KOPT-K1 (cell line): Measurements from ENCODE around the gene TMPRSS4.

ENCODE experiments used
- H3K27ac ChIP-seq: fragments of 200-600 bp; sonication (generic); 2 replicates; pipeline ENCODE4 v1.5.1; 2016; ENCODE audit warnings: antibody characterized with exemption, mild to moderate bottlenecking, low read depth, low read length; ENCODE audit not compliant: poor library complexity, severe bottlenecking
- H3K36me3 ChIP-seq: fragments of 200-600 bp; sonication (generic); 2 replicates; pipeline ENCODE4 v1.5.1; 2017; ENCODE audit warnings: antibody characterized with exemption, mild to moderate bottlenecking, low read length, moderate library complexity; ENCODE audit not compliant: insufficient read depth
- H3K9me3 ChIP-seq: fragments of 200-600 bp; sonication (generic); 2 replicates; pipeline ENCODE4 v1.5.1; 2017; ENCODE audit warnings: antibody characterized with exemption, low read length, mild to moderate bottlenecking; ENCODE audit not compliant: insufficient read depth, poor library complexity, severe bottlenecking

TMPRSS4 gene

DNA sequence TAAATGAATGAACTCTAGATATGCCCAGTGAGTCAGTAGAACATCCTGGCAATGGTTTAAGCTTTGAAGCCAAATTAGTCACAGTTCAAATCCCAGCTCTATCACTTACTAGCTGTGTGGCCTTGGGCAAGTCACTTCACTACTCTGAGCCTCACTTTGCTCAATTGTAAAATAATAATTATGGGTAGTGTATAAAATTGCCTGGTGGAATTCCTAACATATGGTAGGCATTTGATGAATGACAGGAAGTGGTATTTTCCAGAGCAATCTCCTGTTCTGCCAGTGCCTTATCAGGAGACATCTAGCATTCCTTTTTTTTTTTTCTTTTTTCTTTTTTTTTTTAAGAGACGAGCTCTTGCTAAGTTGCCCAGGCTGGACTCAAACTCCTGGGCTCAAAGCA is 62.7 kb downstream of the TMPRSS4 start:
- Histone ChIP-seq H3K27ac (no peak overlapping the region), H3K9me3 (no peaks in the 10 kb centered on the region), H3K36me3 (no peaks in the 10 kb centered on the region)

GRCh38 chr11:118142081-118142480 is 65.2 kb downstream of the TMPRSS4 start:
- H3K27ac ChIP-seq: no peak overlapping the region
- no peaks in the 10 kb centered on the region for H3K9me3 ChIP-seq
- no peaks in the 10 kb centered on the region for H3K36me3 ChIP-seq

GRCh38 chr11:118142809-118143208 is 65.9 kb downstream of the TMPRSS4 start:
- Histone ChIP-seq H3K27ac (no peak overlapping the region), H3K36me3 (no peaks in the 10 kb centered on the region), H3K9me3 (no peaks in the 10 kb centered on the region)

GRCh38 chr11:118143661-118144185 is 66.8 kb downstream of the TMPRSS4 start:
- H3K9me3 ChIP-seq: no peaks in the 10 kb centered on the region
- no peaks in the 10 kb centered on the region for H3K36me3 ChIP-seq
- no peak overlapping the region for H3K27ac ChIP-seq

DNA sequence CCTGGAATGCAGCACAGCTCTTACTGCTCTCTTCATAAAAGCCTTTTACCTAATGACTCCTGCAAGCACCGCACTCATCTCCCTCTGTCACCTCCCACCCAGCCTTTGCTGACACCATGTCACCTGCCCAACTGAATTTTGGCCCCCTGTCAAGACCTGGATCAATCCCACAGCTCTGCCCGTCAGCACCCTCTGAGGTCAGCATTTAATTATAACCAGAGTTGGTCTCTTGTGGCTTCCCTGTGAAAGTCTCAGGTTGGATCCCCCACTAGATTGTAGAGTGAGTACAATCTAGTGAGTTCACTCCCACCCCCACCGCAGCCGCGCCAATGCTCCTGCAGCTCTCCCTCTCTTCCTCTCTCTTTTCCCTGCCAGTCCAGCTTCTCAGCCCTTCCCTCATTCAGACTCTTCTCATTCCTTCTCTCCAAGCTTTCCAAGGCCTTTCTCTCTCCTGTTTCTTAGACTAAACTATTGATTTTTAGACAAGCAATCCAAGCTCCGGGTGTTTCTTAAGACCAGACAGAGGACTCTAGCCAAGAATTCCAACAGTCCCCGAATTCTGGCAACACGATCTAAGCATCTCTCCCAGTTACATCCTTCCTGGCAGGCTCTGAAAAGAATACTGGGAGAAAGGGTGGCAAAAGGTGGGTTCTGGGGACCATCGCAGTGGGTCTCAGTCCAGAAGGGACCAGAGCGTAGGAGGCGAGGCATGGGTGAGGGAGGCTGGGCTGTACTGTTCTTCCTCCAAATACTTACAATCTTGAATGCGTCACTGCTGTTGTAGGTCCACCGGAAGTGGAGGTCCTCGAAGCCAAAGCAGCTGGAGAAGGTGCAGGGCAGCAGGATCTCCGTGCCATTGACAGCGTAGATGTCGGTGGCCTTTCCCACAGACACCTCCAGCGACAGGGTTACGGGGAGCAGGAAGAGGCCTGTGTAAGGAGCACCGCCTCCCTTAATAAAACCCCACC is 67.7 kb downstream of the TMPRSS4 start:
- Histone ChIP-seq H3K9me3 (no peaks in the 10 kb centered on the region), H3K27ac (no peak overlapping the region), H3K36me3 (no peaks in the 10 kb centered on the region)

GRCh38 chr11:118145285-118146227 is 68.7 kb downstream of the TMPRSS4 start:
- Histone ChIP-seq H3K36me3 (no peaks in the 10 kb centered on the region), H3K9me3 (no peaks in the 10 kb centered on the region), H3K27ac (no peak overlapping the region)

GRCh38 chr11:118146554-118146953 is 69.7 kb downstream of the TMPRSS4 start:
- no peak overlapping the region for H3K27ac ChIP-seq
- no peaks in the 10 kb centered on the region for H3K9me3 ChIP-seq
- H3K36me3 ChIP-seq: no peaks in the 10 kb centered on the region

DNA sequence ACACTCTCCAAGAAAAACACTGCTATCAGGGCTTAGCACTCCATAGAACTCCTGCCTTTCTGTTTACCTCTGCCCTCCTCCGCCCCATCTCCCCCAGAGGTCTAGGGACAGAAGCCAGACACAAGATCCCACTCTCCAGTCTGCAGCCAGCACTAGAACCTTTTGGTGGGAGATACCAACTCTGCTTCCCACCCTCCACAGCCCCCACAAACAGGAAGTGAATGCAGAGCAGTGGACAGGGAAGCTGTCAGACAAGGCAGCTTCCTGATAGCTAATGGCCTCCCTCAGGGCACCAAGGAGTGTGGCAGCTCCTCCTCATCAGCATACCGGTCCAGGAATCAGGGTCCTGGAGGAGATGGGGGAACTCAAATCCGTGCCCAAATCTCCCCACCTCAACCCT is 70.6 kb downstream of the TMPRSS4 start:
- Histone ChIP-seq H3K36me3 (no peaks in the 10 kb centered on the region), H3K9me3 (no peaks in the 10 kb centered on the region), H3K27ac (no peak overlapping the region)

DNA sequence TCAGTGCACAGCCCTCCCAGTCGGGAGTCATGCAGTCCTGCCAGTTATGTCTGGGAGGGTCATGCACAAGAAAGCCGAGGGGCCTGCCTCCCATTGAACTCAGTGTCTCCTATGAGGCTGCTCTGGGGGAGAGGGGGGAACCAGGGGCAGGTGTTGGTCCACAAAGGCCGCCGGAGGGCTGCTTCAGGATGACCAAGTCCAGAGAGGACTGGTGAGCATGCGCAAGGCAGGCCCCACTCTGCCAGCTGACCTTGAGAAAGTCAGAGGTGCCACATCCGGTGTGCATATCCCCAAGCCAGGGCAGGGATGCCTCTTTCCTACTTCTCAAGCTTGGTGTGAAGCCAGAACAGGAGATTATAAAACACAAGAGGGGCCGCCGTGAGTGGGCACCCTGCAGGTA is 71.4 kb downstream of the TMPRSS4 start:
- Histone ChIP-seq H3K36me3 (no peaks in the 10 kb centered on the region), H3K9me3 (no peaks in the 10 kb centered on the region), H3K27ac (no peak overlapping the region)

- Histone ChIP-seq H3K36me3 (no peaks in the 10 kb centered on the region), H3K9me3 (no peaks in the 10 kb centered on the region), H3K27ac (no peak overlapping the region)
Observed at GRCh38 chr11:118148856-118149255, 72.0 kb downstream of the TMPRSS4 start.

GRCh38 chr11:118149493-118149892 is 72.6 kb downstream of the TMPRSS4 start:
- Histone ChIP-seq H3K9me3 (no peaks in the 10 kb centered on the region), H3K36me3 (no peaks in the 10 kb centered on the region), H3K27ac (no peak overlapping the region)

- no peak overlapping the region for H3K27ac ChIP-seq
- H3K9me3 ChIP-seq: no peaks in the 10 kb centered on the region
- no peaks in the 10 kb centered on the region for H3K36me3 ChIP-seq
Observed at GRCh38 chr11:118151431-118151830, 74.6 kb downstream of the TMPRSS4 start.

GRCh38 chr11:118152020-118152551 is 75.2 kb downstream of the TMPRSS4 start:
- H3K36me3 ChIP-seq: no peaks in the 10 kb centered on the region
- H3K27ac ChIP-seq: no peak overlapping the region
- no peaks in the 10 kb centered on the region for H3K9me3 ChIP-seq

GRCh38 chr11:118152552-118153471 is 75.9 kb downstream of the TMPRSS4 start, which contains the start of gene SCN4B:
Gene SCN4B (minus strand): TSS chr11:118152823. CDS start chr11:118152673, 150 bp downstream.
- no peak within 1 kb of the TSS for H3K27ac ChIP-seq
- H3K9me3 ChIP-seq: no peaks in the 10 kb centered on the region
- H3K36me3 ChIP-seq: no peaks in the 10 kb centered on the region
